Central memory CD4-positive, alpha-beta T cell (primary cell): ENCODE measurements around the gene AVPR2.

ENCODE experiments used
- DNase-seq: peaks from one replicate; pipeline ENCODE4 v3.0.0; 2022

Gene AVPR2

DNA sequence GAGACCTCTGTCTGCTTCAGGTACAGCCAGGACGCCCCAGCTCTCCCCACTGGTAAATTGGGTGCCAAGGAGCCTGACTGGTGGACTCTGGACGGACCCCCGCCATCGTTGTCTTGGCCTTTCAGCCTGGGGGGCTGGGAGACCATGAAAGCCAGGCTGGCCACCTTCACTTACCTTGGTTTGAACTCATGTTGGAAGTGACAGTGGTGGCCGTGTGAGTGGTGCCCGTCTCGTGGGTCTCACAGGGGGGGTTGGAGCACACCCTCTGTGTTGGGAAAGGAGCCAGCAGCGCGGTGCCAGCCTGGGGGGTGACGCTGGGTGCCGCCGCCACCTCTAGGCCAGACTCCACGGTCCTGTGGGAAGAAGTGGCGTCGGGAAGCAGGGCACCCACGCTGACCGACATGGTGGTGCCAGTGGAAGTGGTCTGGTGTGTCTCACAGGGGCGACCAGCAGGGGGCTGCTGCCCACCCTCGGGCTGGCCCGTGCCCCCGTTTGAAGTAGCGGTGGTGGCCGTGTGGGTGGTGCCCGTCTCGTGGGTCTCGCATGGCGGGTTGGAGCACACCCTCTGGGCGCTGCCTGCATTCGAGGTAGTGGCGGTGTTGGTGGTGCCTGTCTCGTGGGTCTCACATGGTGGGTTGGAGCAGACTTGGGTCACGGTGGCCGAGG is 49.6 kb downstream of the AVPR2 start:
- no peak for DNase-seq

- no peak for DNase-seq
These were observed 50.2 kb downstream of the AVPR2 start for GRCh38 chrX:153954558-153955227.

- no peak for DNase-seq
These were observed 50.8 kb downstream of the AVPR2 start for GRCh38 chrX:153955228-153955732.

DNA sequence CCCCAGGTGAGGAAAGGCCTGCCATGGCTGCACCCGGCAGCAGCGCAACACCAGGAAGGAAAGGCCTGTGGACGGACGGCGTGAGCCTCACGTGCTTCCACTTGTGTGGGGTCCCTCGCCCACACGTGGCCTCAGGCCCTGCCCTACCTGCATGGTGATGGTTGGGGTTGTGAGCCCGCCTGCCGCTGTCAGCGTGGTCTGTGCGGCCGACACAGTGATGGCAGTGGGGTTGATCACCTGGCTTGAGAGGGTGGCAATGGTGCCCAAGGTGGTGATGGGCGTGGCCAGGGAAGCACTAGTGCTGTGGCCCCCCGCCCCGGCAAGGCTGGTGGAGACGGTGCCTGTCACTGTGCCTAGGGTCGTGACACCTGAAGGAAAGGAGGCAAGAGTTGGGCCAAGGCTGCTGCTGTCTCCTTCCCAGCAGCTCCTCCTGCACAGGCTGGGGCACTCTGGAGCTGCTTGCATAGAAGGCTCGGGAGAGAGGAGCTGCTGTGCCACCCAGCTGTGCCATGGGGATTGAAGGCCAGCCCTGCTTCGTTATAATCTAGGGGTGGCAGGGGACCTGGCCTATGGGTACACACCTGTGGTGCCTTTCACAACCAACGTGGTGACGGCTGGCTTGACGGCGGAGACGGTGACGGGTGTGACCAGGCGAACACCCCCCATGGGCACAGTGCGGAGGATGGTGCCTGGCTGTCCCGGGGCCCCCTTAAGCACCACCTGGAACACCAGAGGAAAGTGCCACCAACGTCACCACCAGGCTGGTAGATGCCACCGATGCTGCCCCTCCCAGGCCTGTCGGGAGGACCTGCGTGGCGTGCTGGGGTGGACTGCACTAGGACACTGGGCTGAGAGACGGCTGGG is 51.8 kb downstream of the AVPR2 start:
- DNase-seq = no peak
